Smooth muscle cell (in vitro differentiated cells): Measurements from ENCODE around the gene CXXC4. TPM values are rescaled to one million over a fixed set of nuclear protein-coding genes. Genes with fewer than 3 reads are reported as not detected.

Experiments used
- DNase-seq: peaks from one replicate; lab custom pipeline; 2025; ENCODE audit not compliant: unreplicated experiment; lab: John Stamatoyannopoulos, UW
- H2AFZ ChIP-seq: fragments of 200-600 bp; sonication (generic); 2 replicates; pipeline ENCODE4 v1.6.0; 2016; ENCODE audit warnings: antibody characterized with exemption, low read depth, mild to moderate bottlenecking
- H3F3A ChIP-seq: fragments of 200-600 bp; sonication (generic); 2 replicates; pipeline ENCODE4 v1.6.0; 2017; ENCODE audit warnings: antibody characterized with exemption, low read depth
- H3K27ac ChIP-seq: fragments of 200-600 bp; sonication (generic); 2 replicates; pipeline ENCODE4 v1.5.1; 2016; ENCODE audit warnings: low read depth, mild to moderate bottlenecking
- H3K27me3 ChIP-seq: fragments of 200-600 bp; sonication (generic); 2 replicates; pipeline ENCODE4 v1.6.1; 2016; ENCODE audit warnings: low read depth, mild to moderate bottlenecking
- H3K36me3 ChIP-seq: fragments of 200-600 bp; sonication (generic); 2 replicates; pipeline ENCODE4 v1.5.1; 2016; ENCODE audit warnings: low read depth
- H3K4me1 ChIP-seq: fragments of 200-600 bp; sonication (generic); 2 replicates; pipeline ENCODE4 v1.5.1; 2016; ENCODE audit warnings: low read depth
- H3K4me2 ChIP-seq: fragments of 200-600 bp; sonication (generic); 2 replicates; pipeline ENCODE4 v1.6.0; 2016; ENCODE audit warnings: mild to moderate bottlenecking
- H3K4me3 ChIP-seq: fragments of 200-600 bp; sonication (generic); 2 replicates; pipeline ENCODE4 v1.5.1; 2016; ENCODE audit warnings: mild to moderate bottlenecking
- H3K79me2 ChIP-seq: fragments of 200-600 bp; sonication (generic); 2 replicates; pipeline ENCODE4 v1.6.0; 2016; ENCODE audit warnings: low read depth, mild to moderate bottlenecking
- H3K9ac ChIP-seq: fragments of 200-600 bp; sonication (generic); 2 replicates; pipeline ENCODE4 v1.6.0; 2016; ENCODE audit warnings: low read depth
- H3K9me3 ChIP-seq: fragments of 200-600 bp; sonication (generic); replicated peaks from 2 replicates; pipeline ENCODE4 v1.5.1; 2016; ENCODE audit warnings: low read depth
- H4K20me1 ChIP-seq: fragments of 200-600 bp; sonication (generic); 2 replicates; pipeline ENCODE4 v1.6.0; 2016; ENCODE audit warnings: low read depth
- CTCF ChIP-seq: fragments of 200-600 bp; sonication (generic); IDR thresholded peaks from 2 replicates; pipeline ENCODE4 v1.5.1; 2017; ENCODE audit warnings: borderline replicate concordance, mild to moderate bottlenecking, antibody characterized with exemption; ENCODE audit not compliant: insufficient read depth, poor library complexity, severe bottlenecking
- WGBS: methylation state at CpG from one replicate; pipeline ENCODE4 v1.1.7; 2016; ENCODE audit warnings: low lambda C conversion rate; 5-methylcytosine and 5-hydroxymethylcytosine counted together
- polyA plus RNA-seq: library from polyadenylated mRNA; unstranded; fragments of >200 nt; fragmentation: Nextera tagmentation; extraction: Ambion mirVana; gene quantifications from 2 replicates; pipeline ENCODE4 v1.2.1, GENCODE V29; 2016
- total RNA-seq: library from RNA; depleted of rRNA; stranded (reverse); fragments of >200 nt; gene quantifications from 2 replicates; pipeline ENCODE4 v1.2.3, GENCODE V29; 2014

The CXXC4 gene
- total and polyA plus RNA-seq, 2 experiments from 2014 or later, result 0.18 to 0.64 TPM

GRCh38 chr4:104516884-104517283 lies 22.2 kb upstream of the CXXC4 start:
- Histone ChIP-seq H3K4me2 (no peak overlapping the region), H3K36me3 (no peaks in the 10 kb centered on the region), H4K20me1 (no peaks in the 10 kb centered on the region), H3K4me1 (no peaks in the 10 kb centered on the region), H3K27ac (no peak overlapping the region), H3K9me3 (no peaks in the 10 kb centered on the region), H3K27me3 (no peaks in the 10 kb centered on the region), H2AFZ (no peak overlapping the region), H3K4me3 (no peak overlapping the region), H3F3A (no peaks in the 10 kb centered on the region), H3K9ac (no peak overlapping the region), H3K79me2 (no peaks in the 10 kb centered on the region)
- TF ChIP-seq CTCF, result no peak
- no peak for DNase-seq

GRCh38 chr4:104508224-104508623 lies 13.5 kb upstream of the CXXC4 start:
- H3K4me3 ChIP-seq, result no peak overlapping the region
- no peaks in the 10 kb centered on the region for H3K36me3 ChIP-seq
- H3K79me2 ChIP-seq, result no peaks in the 10 kb centered on the region
- no peak for DNase-seq
- no peaks in the 10 kb centered on the region for H3F3A ChIP-seq
- no peak overlapping the region for H3K27ac ChIP-seq
- no peaks in the 10 kb centered on the region for H4K20me1 ChIP-seq
- WGBS, result 87% methylated on average over 1 of the region's 1 CpG
- TF ChIP-seq CTCF, result no peak
- no peaks in the 10 kb centered on the region for H3K9me3 ChIP-seq
- H2AFZ ChIP-seq, result no peak overlapping the region
- no peaks in the 10 kb centered on the region for H3K4me1 ChIP-seq
- H3K9ac ChIP-seq, result no peak overlapping the region
- peaks cover 3% of the 10 kb centered on the region for H3K27me3 ChIP-seq
- no peak overlapping the region for H3K4me2 ChIP-seq

GRCh38 chr4:104507112-104507511 lies 12.4 kb upstream of the CXXC4 start:
- Histone ChIP-seq H3K9me3 (no peaks in the 10 kb centered on the region), H4K20me1 (no peaks in the 10 kb centered on the region), H3K79me2 (no peaks in the 10 kb centered on the region), H3K4me3 (no peak overlapping the region), H2AFZ (no peak overlapping the region), H3K27me3 (peaks cover 3% of the 10 kb centered on the region), H3K36me3 (no peaks in the 10 kb centered on the region), H3K9ac (no peak overlapping the region), H3K4me2 (no peak overlapping the region), H3F3A (no peaks in the 10 kb centered on the region), H3K27ac (no peak overlapping the region), H3K4me1 (no peaks in the 10 kb centered on the region)
- DNase-seq, result no peak
- WGBS, result 40% methylated on average over 1 of the region's 1 CpG
- TF ChIP-seq CTCF, result no peak

GRCh38 chr4:104504536-104504935 lies 9.8 kb upstream of the CXXC4 start:
- Histone ChIP-seq H3K79me2 (no peaks in the 10 kb centered on the region), H3K4me2 (no peak overlapping the region), H3K9ac (no peak overlapping the region), H3F3A (no peaks in the 10 kb centered on the region), H3K9me3 (no peaks in the 10 kb centered on the region), H3K27me3 (peaks cover 3% of the 10 kb centered on the region), H4K20me1 (no peaks in the 10 kb centered on the region), H3K4me3 (no peak overlapping the region), H3K27ac (no peak overlapping the region), H2AFZ (no peak overlapping the region), H3K4me1 (peaks cover 19% of the 10 kb centered on the region), H3K36me3 (no peaks in the 10 kb centered on the region)
- no peak for DNase-seq
- 66% methylated on average over 2 of the region's 2 CpGs for WGBS
- TF ChIP-seq CTCF, result no peak
